Ishikawa (cell line): Measurements from ENCODE around the gene PAM.

Source experiments
- CEBPB ChIP-seq: IDR thresholded peaks from 2 replicates; pipeline ENCODE4 v1.6.1; 2012
- CREB1 ChIP-seq: IDR thresholded peaks from 2 replicates; pipeline ENCODE4 v1.6.1; 2012; ENCODE audit warnings: low read depth
- EGR1 ChIP-seq: IDR thresholded peaks from 2 replicates; pipeline ENCODE4 v1.6.1; 2012
- EP300 ChIP-seq: IDR thresholded peaks from 2 replicates; pipeline ENCODE4 v1.6.1; 2012; ENCODE audit warnings: borderline replicate concordance
- FOXM1 ChIP-seq: IDR thresholded peaks from 2 replicates; pipeline ENCODE4 v1.6.1; 2012; ENCODE audit warnings: low read depth, borderline replicate concordance
- NFIC ChIP-seq: IDR thresholded peaks from 2 replicates; pipeline ENCODE4 v1.6.1; 2012
- RAD21 ChIP-seq: IDR thresholded peaks from 2 replicates; pipeline ENCODE4 v1.6.1; 2012; ENCODE audit warnings: low read depth
- TAF1 ChIP-seq: IDR thresholded peaks from 2 replicates; pipeline ENCODE4 v1.6.1; 2012; ENCODE audit warnings: low read depth, mild to moderate bottlenecking
- TCF12 ChIP-seq: IDR thresholded peaks from 2 replicates; pipeline ENCODE4 v1.6.1; 2012; ENCODE audit warnings: low read depth
- YY1 ChIP-seq: IDR thresholded peaks from 2 replicates; pipeline ENCODE4 v1.6.1; 2012; ENCODE audit warnings: low read depth
- ZBTB7A ChIP-seq: IDR thresholded peaks from 2 replicates; pipeline ENCODE4 v1.6.1; 2012; ENCODE audit warnings: low read depth
- TF ChIP-seq, protein P1 (sequence below): IDR thresholded peaks from 2 replicates; pipeline ENCODE4 v1.6.1; 2012; ENCODE audit warnings: low read depth, mild to moderate bottlenecking
- TF ChIP-seq, protein P2 (sequence below): IDR thresholded peaks from 2 replicates; pipeline ENCODE4 v1.6.1; 2012
- TF ChIP-seq, protein P3 (sequence below): IDR thresholded peaks from 2 replicates; pipeline ENCODE4 v1.6.1; 2012

DNA sequence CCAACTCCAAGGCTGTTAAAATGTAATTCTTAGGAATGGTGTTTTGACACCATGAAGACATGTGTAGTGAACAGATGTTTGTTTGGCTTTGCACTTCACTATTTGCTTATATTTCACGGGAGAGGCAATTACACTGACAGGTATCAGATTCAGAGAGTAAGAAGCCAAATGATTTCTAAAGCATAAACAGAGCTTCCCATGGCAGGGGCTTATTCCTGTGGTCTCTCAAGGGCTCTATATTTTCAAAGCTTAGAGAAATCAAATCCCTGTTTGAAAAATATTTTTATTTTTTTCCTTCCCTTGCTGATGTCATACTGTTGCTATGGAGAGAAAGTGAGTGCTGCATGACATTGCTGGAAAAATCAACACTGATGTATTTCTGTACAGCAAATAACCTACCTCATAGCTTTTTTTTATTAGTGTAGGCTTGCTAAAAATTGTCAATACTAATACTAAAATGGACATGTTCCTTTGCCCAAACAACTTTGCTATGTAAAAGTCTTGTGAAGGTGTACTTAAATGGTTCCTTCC is 203.4 kb downstream of the PAM start:
- TF ChIP-seq, protein P1, sequence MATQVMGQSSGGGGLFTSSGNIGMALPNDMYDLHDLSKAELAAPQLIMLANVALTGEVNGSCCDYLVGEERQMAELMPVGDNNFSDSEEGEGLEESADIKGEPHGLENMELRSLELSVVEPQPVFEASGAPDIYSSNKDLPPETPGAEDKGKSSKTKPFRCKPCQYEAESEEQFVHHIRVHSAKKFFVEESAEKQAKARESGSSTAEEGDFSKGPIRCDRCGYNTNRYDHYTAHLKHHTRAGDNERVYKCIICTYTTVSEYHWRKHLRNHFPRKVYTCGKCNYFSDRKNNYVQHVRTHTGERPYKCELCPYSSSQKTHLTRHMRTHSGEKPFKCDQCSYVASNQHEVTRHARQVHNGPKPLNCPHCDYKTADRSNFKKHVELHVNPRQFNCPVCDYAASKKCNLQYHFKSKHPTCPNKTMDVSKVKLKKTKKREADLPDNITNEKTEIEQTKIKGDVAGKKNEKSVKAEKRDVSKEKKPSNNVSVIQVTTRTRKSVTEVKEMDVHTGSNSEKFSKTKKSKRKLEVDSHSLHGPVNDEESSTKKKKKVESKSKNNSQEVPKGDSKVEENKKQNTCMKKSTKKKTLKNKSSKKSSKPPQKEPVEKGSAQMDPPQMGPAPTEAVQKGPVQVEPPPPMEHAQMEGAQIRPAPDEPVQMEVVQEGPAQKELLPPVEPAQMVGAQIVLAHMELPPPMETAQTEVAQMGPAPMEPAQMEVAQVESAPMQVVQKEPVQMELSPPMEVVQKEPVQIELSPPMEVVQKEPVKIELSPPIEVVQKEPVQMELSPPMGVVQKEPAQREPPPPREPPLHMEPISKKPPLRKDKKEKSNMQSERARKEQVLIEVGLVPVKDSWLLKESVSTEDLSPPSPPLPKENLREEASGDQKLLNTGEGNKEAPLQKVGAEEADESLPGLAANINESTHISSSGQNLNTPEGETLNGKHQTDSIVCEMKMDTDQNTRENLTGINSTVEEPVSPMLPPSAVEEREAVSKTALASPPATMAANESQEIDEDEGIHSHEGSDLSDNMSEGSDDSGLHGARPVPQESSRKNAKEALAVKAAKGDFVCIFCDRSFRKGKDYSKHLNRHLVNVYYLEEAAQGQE: no peak
- TF ChIP-seq EP300 (no peak), FOXM1 (no peak), TCF12 (no peak), RAD21 (no peak), YY1 (no peak), EGR1 (no peak), NFIC (no peak), CREB1 (no peak), TAF1 (no peak), CEBPB (no peak), ZBTB7A (no peak)
- TF ChIP-seq, protein P2, sequence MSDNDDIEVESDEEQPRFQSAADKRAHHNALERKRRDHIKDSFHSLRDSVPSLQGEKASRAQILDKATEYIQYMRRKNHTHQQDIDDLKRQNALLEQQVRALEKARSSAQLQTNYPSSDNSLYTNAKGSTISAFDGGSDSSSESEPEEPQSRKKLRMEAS: no peak
- TF ChIP-seq, protein P3, sequence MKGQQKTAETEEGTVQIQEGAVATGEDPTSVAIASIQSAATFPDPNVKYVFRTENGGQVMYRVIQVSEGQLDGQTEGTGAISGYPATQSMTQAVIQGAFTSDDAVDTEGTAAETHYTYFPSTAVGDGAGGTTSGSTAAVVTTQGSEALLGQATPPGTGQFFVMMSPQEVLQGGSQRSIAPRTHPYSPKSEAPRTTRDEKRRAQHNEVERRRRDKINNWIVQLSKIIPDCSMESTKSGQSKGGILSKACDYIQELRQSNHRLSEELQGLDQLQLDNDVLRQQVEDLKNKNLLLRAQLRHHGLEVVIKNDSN: no peak
